Body of pancreas (tissue), 4 donors: ENCODE data around the gene OGFOD2. TPM values are rescaled to one million over a fixed set of nuclear protein-coding genes. Genes with fewer than 3 reads are reported as not detected.

Experiments used
- ATAC-seq: fragments of 150-250 bp; one replicate; pipeline ENCODE4 v1.9.1; 2016
- DNase-seq, 4 donors: peaks; one replicate each; pipeline ENCODE4 v3.0.0-alpha.2; 2019
- H3K27ac ChIP-seq, 4 donors: fragments of 200-600 bp; sonication (generic); 1 replicate in 3 of 4; 2 replicates in 1 of 4; pipeline versions ENCODE4 v1.5.1 to v1.6.1; 2016 to 2019; ENCODE audit warnings: mild to moderate bottlenecking in 1 of 4, mixed read lengths in 1 of 4, moderate library complexity in 1 of 4
- H3K27me3 ChIP-seq, 2 donors: fragments of 200-600 bp; sonication (generic); one replicate each; pipeline ENCODE4 v1.6.0; 2016; ENCODE audit warnings: mild to moderate bottlenecking in 1 of 2
- H3K36me3 ChIP-seq, 2 donors: fragments of 200-600 bp; sonication (generic); replicated peaks in 1 of 2; 2 replicates each; pipeline ENCODE4 v1.5.1; 2016; ENCODE audit warnings: low read depth in 2 of 2; ENCODE audit not compliant: insufficient read depth in 1 of 2
- H3K4me1 ChIP-seq: fragments of 200-600 bp; sonication (generic); one replicate; pipeline ENCODE4 v1.6.0; 2016
- H3K4me3 ChIP-seq, 2 donors: fragments of 200-600 bp; sonication (generic); 1 replicate in 1 of 2; 2 replicates in 1 of 2; pipeline ENCODE4 v1.5.1; 2016 to 2019
- H3K9me3 ChIP-seq, 3 donors: fragments of 200-600 bp; sonication (generic); 1 replicate in 2 of 3; 2 replicates in 1 of 3; pipeline ENCODE4 v1.5.1; 2016
- POLR2A ChIP-seq, 3 donors: fragments of 450-650 bp; IDR thresholded peaks; one replicate each; pipeline ENCODE4 v1.6.1; 2016; ENCODE audit warnings: antibody characterized with exemption in 3 of 3, mild to moderate bottlenecking in 2 of 3
- WGBS, 2 donors: methylation state at CpG; one replicate each; pipeline ENCODE4 v1.1.5; 2017; 5-methylcytosine and 5-hydroxymethylcytosine counted together
- intact Hi-C: fragments of 100-400 bp; cut with DNase I; formaldehyde crosslinking; loops from one replicate; pipeline ENCODE4 v1.15.1; 2023
- total RNA-seq, 2 donors: library from RNA; depleted of rRNA; stranded (reverse); fragments of >200 nt; gene quantifications; one replicate each; pipeline ENCODE4 v1.1.0, GENCODE V29; 2016
- TF ChIP-seq, protein P1 (sequence below), 7 experiments: fragments of 450-650 bp in 4 of 7; fragments of 200-600 bp in 3 of 7; sonication (generic) in 3 of 7; IDR thresholded peaks; one replicate each; pipeline ENCODE4 v1.5.1; 2016 to 2019; ENCODE audit warnings: antibody characterized with exemption in 7 of 7

OGFOD2 gene
- total RNA-seq, 2 donors from 2014 or later, result 8.6 to 25.4 TPM

GRCh38 chr12:122987086-122987951 is 12.3 kb downstream of the OGFOD2 start:
- 82 to 88% methylated on average over 14 to 23 of the region's 39 CpGs for WGBS, 2 donors
- H3K9me3 ChIP-seq, result no peaks in the 10 kb centered on the region
- ATAC-seq (no peak), DNase-seq (no peak)
- peaks cover 31% of the 10 kb centered on the region for H3K4me1 ChIP-seq
- H3K36me3 ChIP-seq, result no peaks in the 10 kb centered on the region
- H3K27me3 ChIP-seq, result no peaks in the 10 kb centered on the region
- TF ChIP-seq, protein P1, sequence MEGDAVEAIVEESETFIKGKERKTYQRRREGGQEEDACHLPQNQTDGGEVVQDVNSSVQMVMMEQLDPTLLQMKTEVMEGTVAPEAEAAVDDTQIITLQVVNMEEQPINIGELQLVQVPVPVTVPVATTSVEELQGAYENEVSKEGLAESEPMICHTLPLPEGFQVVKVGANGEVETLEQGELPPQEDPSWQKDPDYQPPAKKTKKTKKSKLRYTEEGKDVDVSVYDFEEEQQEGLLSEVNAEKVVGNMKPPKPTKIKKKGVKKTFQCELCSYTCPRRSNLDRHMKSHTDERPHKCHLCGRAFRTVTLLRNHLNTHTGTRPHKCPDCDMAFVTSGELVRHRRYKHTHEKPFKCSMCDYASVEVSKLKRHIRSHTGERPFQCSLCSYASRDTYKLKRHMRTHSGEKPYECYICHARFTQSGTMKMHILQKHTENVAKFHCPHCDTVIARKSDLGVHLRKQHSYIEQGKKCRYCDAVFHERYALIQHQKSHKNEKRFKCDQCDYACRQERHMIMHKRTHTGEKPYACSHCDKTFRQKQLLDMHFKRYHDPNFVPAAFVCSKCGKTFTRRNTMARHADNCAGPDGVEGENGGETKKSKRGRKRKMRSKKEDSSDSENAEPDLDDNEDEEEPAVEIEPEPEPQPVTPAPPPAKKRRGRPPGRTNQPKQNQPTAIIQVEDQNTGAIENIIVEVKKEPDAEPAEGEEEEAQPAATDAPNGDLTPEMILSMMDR (IDR thresholded peaks at IDR 0.05), result no peak
- no peak for TF ChIP-seq POLR2A (IDR thresholded peaks at IDR 0.05)
- H3K27ac ChIP-seq, result no peak overlapping the region
- no peak overlapping the region for H3K4me3 ChIP-seq
- intact Hi-C loops, result no loop called here

DNA sequence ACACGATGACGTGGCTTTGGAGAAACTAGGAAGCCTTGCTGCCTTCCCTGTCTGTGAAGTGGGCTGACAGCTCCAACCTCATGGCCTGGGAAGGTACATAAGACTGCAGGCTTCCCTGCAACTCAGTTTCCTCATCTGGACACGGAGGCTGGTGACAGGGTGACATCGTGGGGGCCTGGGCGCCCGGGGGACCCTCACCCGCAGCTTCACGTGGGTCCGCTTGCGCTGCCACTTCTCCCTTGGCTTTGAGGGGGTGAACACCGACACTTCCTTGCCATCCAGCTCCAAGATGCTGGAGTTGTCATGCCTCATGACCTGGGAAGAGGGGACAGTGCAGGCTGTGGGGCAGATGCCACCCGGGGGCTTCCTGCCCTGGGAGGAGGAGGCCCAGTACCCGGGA is 13.0 kb downstream of the OGFOD2 start:
- Histone ChIP-seq H3K36me3 (no peaks in the 10 kb centered on the region), H3K9me3 (no peaks in the 10 kb centered on the region), H3K27me3 (no peaks in the 10 kb centered on the region), H3K27ac (no peak overlapping the region), H3K4me3 (no peak overlapping the region), H3K4me1 (peaks cover 23% of the 10 kb centered on the region)
- 77 to 86% methylated on average over 3 to 13 of the region's 13 CpGs for WGBS, 2 donors
- no peak for ATAC-seq
- TF ChIP-seq, protein P1 (IDR thresholded peaks at IDR 0.05), result no peak
- no peak for TF ChIP-seq POLR2A (IDR thresholded peaks at IDR 0.05)
- DNase-seq, result no peak
- intact Hi-C loops, result no loop called here

DNA sequence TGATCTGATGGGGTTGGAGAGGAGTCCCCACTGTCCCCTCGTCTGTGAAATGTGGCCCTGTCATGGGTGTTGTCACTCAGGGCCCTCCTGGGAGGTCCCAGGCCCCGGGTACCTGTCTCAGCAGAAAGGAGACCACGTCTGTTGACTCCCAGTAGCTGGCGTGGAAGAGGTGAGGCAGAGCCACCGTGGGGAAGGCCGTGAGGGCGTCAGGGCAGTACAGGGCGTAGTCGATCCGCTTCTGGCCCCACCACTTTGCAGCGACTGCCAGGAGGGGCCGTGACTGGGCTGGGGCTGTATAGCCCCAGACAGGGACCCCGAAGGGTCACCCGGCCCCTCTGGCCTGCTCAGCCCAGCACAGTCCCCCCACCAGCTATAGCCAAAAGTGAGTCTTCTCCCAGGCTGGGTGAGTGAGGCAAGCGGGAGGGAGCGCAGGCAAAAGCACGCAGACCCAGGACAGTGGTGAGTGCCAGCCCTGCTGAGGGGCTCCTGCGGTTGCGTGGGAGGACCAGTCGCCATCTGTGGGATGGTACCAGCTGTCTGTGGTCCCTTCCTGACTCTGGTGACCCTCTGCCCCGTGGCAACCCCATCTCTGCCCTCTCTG is 13.7 kb downstream of the OGFOD2 start:
- intact Hi-C loops, result no loop called here
- no peaks in the 10 kb centered on the region for H3K27me3 ChIP-seq
- no peaks in the 10 kb centered on the region for H3K9me3 ChIP-seq
- H3K36me3 ChIP-seq, result no peaks in the 10 kb centered on the region
- DNase-seq (no peak), ATAC-seq (no peak)
- TF ChIP-seq, protein P1 (IDR thresholded peaks at IDR 0.05), result no peak
- no peak for TF ChIP-seq POLR2A (IDR thresholded peaks at IDR 0.05)
- WGBS, 2 donors, result 84 to 87% methylated on average over 16 to 18 of the region's 21 CpGs
- H3K4me3 ChIP-seq, result no peak overlapping the region
- peaks cover 17% of the 10 kb centered on the region for H3K4me1 ChIP-seq
- H3K27ac ChIP-seq, result no peak overlapping the region

DNA sequence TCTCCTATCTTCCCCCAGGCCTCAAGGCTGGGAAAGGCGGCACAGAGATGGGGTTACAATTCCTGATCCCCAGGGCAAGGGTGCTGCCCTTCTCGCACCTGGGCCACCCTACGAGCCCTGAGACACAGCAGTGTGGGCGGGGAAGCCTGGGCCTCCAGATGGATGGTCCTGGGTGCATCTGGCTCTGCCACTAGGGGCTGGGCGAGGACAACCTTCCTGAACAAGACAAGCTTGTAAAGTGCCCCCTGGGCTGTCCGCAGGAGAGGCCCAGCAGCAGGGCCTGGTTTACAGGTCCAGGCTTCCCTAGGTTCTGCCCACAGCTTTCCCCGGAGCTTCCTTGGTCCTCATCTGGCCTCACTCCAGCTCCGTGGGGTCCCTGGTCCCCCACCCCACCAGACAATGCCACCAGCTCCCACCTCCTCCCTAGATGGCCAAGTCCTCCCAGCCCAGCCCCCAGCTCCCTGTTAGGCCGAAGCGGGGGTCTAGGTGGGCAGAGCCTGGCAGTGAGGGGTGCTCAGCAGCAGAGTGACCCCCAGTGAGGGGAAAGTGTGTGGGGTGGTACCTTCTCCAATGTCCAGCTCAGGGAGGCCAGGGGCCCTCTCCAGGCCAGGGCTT is 14.3 kb downstream of the OGFOD2 start:
- no peak for ATAC-seq
- Histone ChIP-seq H3K4me1 (peaks cover 10% of the 10 kb centered on the region), H3K27ac (no peak overlapping the region), H3K36me3 (no peaks in the 10 kb centered on the region), H3K9me3 (no peaks in the 10 kb centered on the region), H3K27me3 (no peaks in the 10 kb centered on the region), H3K4me3 (no peak overlapping the region)
- DNase-seq, result no peak
- TF ChIP-seq, protein P1 (IDR thresholded peaks at IDR 0.05), result no peak
- no peak for TF ChIP-seq POLR2A (IDR thresholded peaks at IDR 0.05)
- intact Hi-C loops, result no loop called here
- 77 to 90% methylated on average over 4 to 10 of the region's 10 CpGs for WGBS, 2 donors
